K562 (cell line): Measurements from ENCODE around the gene ENDOD1. TPM values are rescaled to one million over a fixed set of nuclear protein-coding genes. Genes with fewer than 3 reads are reported as not detected.

Experiments used
- ARHGAP35 ChIP-seq: fragments of 450-650 bp; IDR thresholded peaks from 2 replicates; pipeline ENCODE4 v1.6.1; 2018; ENCODE audit not compliant: partially characterized antibody
- DLX4 ChIP-seq: fragments of 250-450 bp; sonication (Bioruptor Pico); IDR thresholded peaks from 2 replicates; pipeline ENCODE4 v1.6.1; 2021; ENCODE audit warnings: mild to moderate bottlenecking
- ETV6 ChIP-seq, 3 experiments: fragments of 150-350 bp in 1 of 3; sonication (generic) in 1 of 3; formaldehyde crosslinking in 1 of 3; IDR thresholded peaks; 2 replicates each; pipeline versions ENCODE4 v1.6.1 to v1.8.0; 2014 to 2022; ENCODE audit warnings: borderline replicate concordance in 2 of 3, low read depth in 2 of 3, antibody characterized with exemption in 1 of 3, low read length in 1 of 3, mild to moderate bottlenecking in 1 of 3, missing genetic modification reagents in 1 of 3
- EZH2 ChIP-seq: IDR thresholded peaks from 2 replicates; pipeline ENCODE4 v1.6.1; 2012; ENCODE audit warnings: low read depth, mild to moderate bottlenecking, inconsistent platforms, low read length, borderline replicate concordance
- JUND ChIP-seq, 2 experiments: IDR thresholded peaks; 2 replicates in 1 of 2; 3 replicates in 1 of 2; pipeline ENCODE4 v1.6.1; 2011; ENCODE audit warnings: borderline replicate concordance in 2 of 2, low read depth in 2 of 2, low read length in 2 of 2, improper control_type of control experiment in 1 of 2, missing biosample characterization in 1 of 2, missing genetic modification characterization in 1 of 2, missing genetic modification reagents in 1 of 2
- KLF16 ChIP-seq: IDR thresholded peaks from 2 replicates; pipeline ENCODE4 v1.6.1; 2016; ENCODE audit warnings: antibody characterized with exemption
- LCOR ChIP-seq: sonication (generic); formaldehyde crosslinking; IDR thresholded peaks from 2 replicates; pipeline ENCODE4 v1.8.0; 2022; ENCODE audit warnings: mild to moderate bottlenecking, missing genetic modification reagents
- MNT ChIP-seq, 2 experiments: fragments of 450-650 bp; conservative IDR thresholded peaks; 2 replicates each; pipeline ENCODE4 v1.6.1; 2017; ENCODE audit warnings: mild to moderate bottlenecking in 2 of 2, moderate library complexity in 2 of 2
- MTF1 ChIP-seq: fragments of 250-450 bp; sonication (Bioruptor Pico); IDR thresholded peaks from 2 replicates; pipeline ENCODE4 v1.9.0; 2021; ENCODE audit warnings: moderate library complexity, mild to moderate bottlenecking, inconsistent platforms, borderline replicate concordance
- MXI1 ChIP-seq: IDR thresholded peaks from 2 replicates; pipeline ENCODE4 v1.6.1; 2011; ENCODE audit warnings: low read depth, mild to moderate bottlenecking, improper control_type of control experiment, low read length
- NFYB ChIP-seq: IDR thresholded peaks from 2 replicates; pipeline ENCODE4 v1.6.1; 2011; ENCODE audit warnings: mild to moderate bottlenecking, moderate library complexity; ENCODE audit not compliant: insufficient read length; ENCODE audit errors: extremely low read depth
- NRF1 ChIP-seq, 2 experiments: fragments of 450-650 bp; IDR thresholded peaks in 1 of 2; conservative IDR thresholded peaks in 1 of 2; 2 replicates each; pipeline ENCODE4 v1.6.1; 2014; ENCODE audit warnings: mild to moderate bottlenecking in 2 of 2
- PHTF2 ChIP-seq: fragments of 250-450 bp; sonication (Bioruptor Pico); IDR thresholded peaks from 2 replicates; pipeline ENCODE4 v1.5.0; 2021; ENCODE audit warnings: mild to moderate bottlenecking
- POLR2AphosphoS2 ChIP-seq: IDR thresholded peaks from 2 replicates; pipeline ENCODE4 v1.6.1; 2012; ENCODE audit warnings: low read length, improper control_type of control experiment
- PURB ChIP-seq: sonication (generic); formaldehyde crosslinking; IDR thresholded peaks from 2 replicates; pipeline ENCODE4 v1.9.0; 2021; ENCODE audit warnings: low read depth, mild to moderate bottlenecking, missing genetic modification reagents
- SUPT5H ChIP-seq: fragments of 450-650 bp; IDR thresholded peaks from 2 replicates; pipeline ENCODE4 v1.6.1; 2016
- TAL1 ChIP-seq: fragments of 450-650 bp; IDR thresholded peaks from 2 replicates; pipeline ENCODE4 v1.6.1; 2016; ENCODE audit warnings: mild to moderate bottlenecking
- ZNF644 ChIP-seq: fragments of 200-800 bp; sonication (Bioruptor generic); IDR thresholded peaks from 2 replicates; pipeline ENCODE4 v1.6.1; 2016; ENCODE audit warnings: low read depth, missing genetic modification characterization, missing compliant biosample characterization
- ZNF668 ChIP-seq: fragments of 250-450 bp; sonication (Bioruptor Pico); IDR thresholded peaks from 2 replicates; pipeline ENCODE4 v1.8.0; 2022; ENCODE audit warnings: mild to moderate bottlenecking, inconsistent platforms
- polyA plus RNA-seq, 8 experiments: library from polyadenylated mRNA; depleted of rRNA in 4 of 8; stranded (reverse) in 5 of 8; unstranded in 3 of 8; fragments of >200 nt; fragmentation: Nextera tagmentation in 2 of 8; fragmentation: Illumina TruSeq in 1 of 8; extraction: Ambion mirVana in 2 of 8; extraction: Trizol in 1 of 8; gene quantifications; 2 replicates each; pipeline versions ENCODE4 v1.2.1 to v1.2.3, GENCODE V29; 2011 to 2014; ENCODE audit warnings: inconsistent platforms in 1 of 8, missing spikeins in 1 of 8
- total RNA-seq, 7 experiments: library from RNA; depleted of rRNA in 6 of 7; stranded (reverse); fragments of >200 nt in 6 of 7; fragmentation: Illumina TruSeq in 2 of 7; extraction: Trizol in 2 of 7; gene quantifications; 2 replicates each; pipeline versions ENCODE4 v1.2.1 to v1.2.3, GENCODE V29; 2011 to 2021; ENCODE audit warnings: low replicate concordance in 1 of 7
- TF ChIP-seq, protein P1 (sequence below), 2 experiments: IDR thresholded peaks in 1 of 2; conservative IDR thresholded peaks in 1 of 2; 2 replicates each; pipeline ENCODE4 v1.6.1; 2016; ENCODE audit warnings: low read depth in 2 of 2, mild to moderate bottlenecking in 1 of 2, missing compliant biosample characterization in 1 of 2, missing genetic modification characterization in 1 of 2, moderate library complexity in 1 of 2
- TF ChIP-seq, protein P2 (sequence below): sonication (generic); formaldehyde crosslinking; IDR thresholded peaks from 2 replicates; pipeline ENCODE4 v1.8.0; 2022; ENCODE audit warnings: mild to moderate bottlenecking, missing genetic modification reagents, borderline replicate concordance

The ENDOD1 gene
- total and polyA plus RNA-seq, 9 of the 15 experiments (the other 6 are each of a cell fraction or from before 2014, with no cell fraction given), result 4.2 to 11.8 (median 9.3) TPM

DNA sequence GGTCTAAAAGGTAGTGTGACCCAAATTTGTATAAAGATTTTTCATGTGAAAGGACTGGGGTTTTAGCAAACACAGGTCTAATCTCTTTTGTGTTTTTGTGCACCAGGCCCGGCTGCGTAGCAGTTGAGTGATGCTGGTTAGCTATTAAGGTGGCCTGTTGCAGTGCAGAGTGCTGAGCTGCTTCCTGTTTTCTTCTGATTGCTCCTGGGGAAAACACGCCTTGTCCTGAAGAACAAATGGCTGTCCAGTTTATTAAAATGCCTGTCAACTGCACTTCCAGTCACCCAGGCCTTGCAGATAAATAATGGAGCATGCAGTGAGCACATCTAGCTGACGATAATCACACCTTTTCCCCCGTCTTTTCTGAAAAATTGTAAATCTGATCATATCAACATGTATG lies 21.1 kb upstream of the ENDOD1 start (continued):
- TF ChIP-seq, protein P1, sequence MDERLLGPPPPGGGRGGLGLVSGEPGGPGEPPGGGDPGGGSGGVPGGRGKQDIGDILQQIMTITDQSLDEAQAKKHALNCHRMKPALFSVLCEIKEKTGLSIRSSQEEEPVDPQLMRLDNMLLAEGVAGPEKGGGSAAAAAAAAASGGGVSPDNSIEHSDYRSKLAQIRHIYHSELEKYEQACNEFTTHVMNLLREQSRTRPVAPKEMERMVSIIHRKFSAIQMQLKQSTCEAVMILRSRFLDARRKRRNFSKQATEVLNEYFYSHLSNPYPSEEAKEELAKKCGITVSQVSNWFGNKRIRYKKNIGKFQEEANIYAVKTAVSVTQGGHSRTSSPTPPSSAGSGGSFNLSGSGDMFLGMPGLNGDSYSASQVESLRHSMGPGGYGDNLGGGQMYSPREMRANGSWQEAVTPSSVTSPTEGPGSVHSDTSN (CRISPR knock-in tag; IDR thresholded peaks at IDR 0.05; ENCODE audit: low read depth), result no peak
- TF ChIP-seq, protein P1 (tag; conservative IDR thresholded peaks at IDR 0.05; ENCODE audit: low read depth), result peak; percentile 89
- TF ChIP-seq KLF16 (no peak), POLR2AphosphoS2 (peak; percentile 71; the same call in 1 of the 2 replicates), ZNF644 (tag) (no peak), ZNF668 (no peak), LCOR (CRISPR knock-in tag) (no peak), TAL1 (no peak; the same call in 1 of the 2 replicates), MXI1 (0 out of 2 replicates have a peak, but pooled peaks have one; percentile 74), NFYB (peak; percentile 84), DLX4 (CRISPR knock-in tag) (no peak), PHTF2 (CRISPR knock-in tag) (no peak), MNT (conservative IDR thresholded peaks at IDR 0.05) (peak; percentile 92 to 94), JUND (IDR thresholded peaks at IDR 0.05; ENCODE audit: borderline replicate concordance, low read depth, low read length) (peak; percentile 68), JUND (tag; IDR thresholded peaks at IDR 0.05; ENCODE audit: borderline replicate concordance, low read depth, low read length) (no peak; the same call in 1 of the 3 replicates), ETV6 (IDR thresholded peaks at IDR 0.05; ENCODE audit: borderline replicate concordance in 1 of 2, low read depth in 2 of 2, low read length in 1 of 2) (no peak), ETV6 (CRISPR knock-in tag; IDR thresholded peaks at IDR 0.05; ENCODE audit: borderline replicate concordance) (no peak), PURB (CRISPR knock-in tag) (no peak), ARHGAP35 (no peak), MTF1 (CRISPR knock-in tag) (no peak), NRF1 (conservative IDR thresholded peaks at IDR 0.05 in 1 of 2, IDR thresholded peaks at IDR 0.05 in 1 of 2) (peak; percentile 36 to 50; a peak in 3 of 4 replicates), EZH2 (no peak), SUPT5H (peak; percentile 76)
- TF ChIP-seq, protein P2, sequence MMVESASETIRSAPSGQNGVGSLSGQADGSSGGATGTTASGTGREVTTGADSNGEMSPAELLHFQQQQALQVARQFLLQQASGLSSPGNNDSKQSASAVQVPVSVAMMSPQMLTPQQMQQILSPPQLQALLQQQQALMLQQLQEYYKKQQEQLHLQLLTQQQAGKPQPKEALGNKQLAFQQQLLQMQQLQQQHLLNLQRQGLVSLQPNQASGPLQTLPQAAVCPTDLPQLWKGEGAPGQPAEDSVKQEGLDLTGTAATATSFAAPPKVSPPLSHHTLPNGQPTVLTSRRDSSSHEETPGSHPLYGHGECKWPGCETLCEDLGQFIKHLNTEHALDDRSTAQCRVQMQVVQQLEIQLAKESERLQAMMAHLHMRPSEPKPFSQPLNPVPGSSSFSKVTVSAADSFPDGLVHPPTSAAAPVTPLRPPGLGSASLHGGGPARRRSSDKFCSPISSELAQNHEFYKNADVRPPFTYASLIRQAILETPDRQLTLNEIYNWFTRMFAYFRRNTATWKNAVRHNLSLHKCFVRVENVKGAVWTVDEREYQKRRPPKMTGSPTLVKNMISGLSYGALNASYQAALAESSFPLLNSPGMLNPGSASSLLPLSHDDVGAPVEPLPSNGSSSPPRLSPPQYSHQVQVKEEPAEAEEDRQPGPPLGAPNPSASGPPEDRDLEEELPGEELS (CRISPR knock-in tag), result no peak
